H1 (cell line): Measurements from ENCODE around the gene ZNF75A. TPM values are rescaled to one million over a fixed set of nuclear protein-coding genes. Genes with fewer than 3 reads are reported as not detected.
A peak's percentile ranks its signal among the peaks of the same experiment; 100 is the strongest.

ENCODE experiments used
- CHD2 ChIP-seq: IDR thresholded peaks from 2 replicates; pipeline ENCODE4 v1.6.1; 2012; ENCODE audit warnings: low read length, improper control_type of control experiment
- EZH2 ChIP-seq: fragments of 200-600 bp; sonication (generic); IDR thresholded peaks from 2 replicates; pipeline ENCODE4 v1.7.1; 2012; ENCODE audit warnings: low read depth, mild to moderate bottlenecking, moderate library complexity, low read length, inconsistent platforms; ENCODE audit not compliant: severe bottlenecking
- KDM4A ChIP-seq: IDR thresholded peaks from one replicate; pipeline ENCODE4 v1.7.1; 2012; ENCODE audit warnings: low read depth, mild to moderate bottlenecking, moderate library complexity, low read length, inconsistent platforms; ENCODE audit not compliant: severe bottlenecking
- RNF2 ChIP-seq: fragments of 200-900, 300-1000 bp; sonication (generic); IDR thresholded peaks from 2 replicates; pipeline ENCODE4 v1.7.1; 2016; ENCODE audit warnings: borderline replicate concordance, low read depth, mild to moderate bottlenecking, antibody characterized with exemption, low read length; ENCODE audit not compliant: poor library complexity, severe bottlenecking; ENCODE audit errors: missing control alignments
- TAF7 ChIP-seq: optimal IDR thresholded peaks from 2 replicates; pipeline ENCODE3; 2011; ENCODE audit warnings: low read depth, mild to moderate bottlenecking, inconsistent platforms, low read length, moderate library complexity, borderline replicate concordance
- YY1 ChIP-seq: IDR thresholded peaks from 2 replicates; pipeline ENCODE4 v1.6.1; 2011; ENCODE audit warnings: low read depth, mild to moderate bottlenecking, low read length
- polyA plus RNA-seq, 7 experiments: library from polyadenylated mRNA; depleted of rRNA in 3 of 7; stranded (reverse) in 5 of 7; unstranded in 2 of 7; fragments of >200 nt in 5 of 7; fragments of 200-250 nt in 2 of 7; gene quantifications; 1 replicate in 5 of 7; 2 replicates in 1 of 7; 4 replicates in 1 of 7; pipeline versions ENCODE4 v1.2.1 to v1.2.3, GENCODE V29; 2011 to 2013; ENCODE audit warnings: missing spikeins in 2 of 7, mixed read lengths in 2 of 7
- total RNA-seq: library from RNA; stranded (reverse); fragmentation: NEBNext Ultra II Directional; extraction: Animal tissue kit (Norgen Biotek cat#: 25700); gene quantifications from 2 replicates; pipeline ENCODE4 v1.2.1, GENCODE V29; 2021
- TF ChIP-seq, protein P1 (sequence below): IDR thresholded peaks from 2 replicates; pipeline ENCODE4 v1.6.1; 2011; ENCODE audit warnings: low read length, improper control_type of control experiment
- TF ChIP-seq, protein P2 (sequence below): fragments of 300-600 bp; sonication (generic); IDR thresholded peaks from 2 replicates; pipeline ENCODE4 v1.7.1; 2012; ENCODE audit warnings: low read length, moderate library complexity, mild to moderate bottlenecking, inconsistent platforms; ENCODE audit not compliant: insufficient replicate concordance

ZNF75A gene
- total and polyA plus RNA-seq, 2 of the 8 experiments (the other 6 are each of a cell fraction or from before 2014, with no cell fraction given): 9.3 to 30.0 TPM

GRCh38 chr16:3282730-3283542, 22.4 kb upstream of the ZNF75A start, which contains the start of gene ZNF263 (continued):
- TF ChIP-seq CHD2: peak; percentile 69
- peak; percentile 43 for TF ChIP-seq YY1
- TF ChIP-seq, protein P1, sequence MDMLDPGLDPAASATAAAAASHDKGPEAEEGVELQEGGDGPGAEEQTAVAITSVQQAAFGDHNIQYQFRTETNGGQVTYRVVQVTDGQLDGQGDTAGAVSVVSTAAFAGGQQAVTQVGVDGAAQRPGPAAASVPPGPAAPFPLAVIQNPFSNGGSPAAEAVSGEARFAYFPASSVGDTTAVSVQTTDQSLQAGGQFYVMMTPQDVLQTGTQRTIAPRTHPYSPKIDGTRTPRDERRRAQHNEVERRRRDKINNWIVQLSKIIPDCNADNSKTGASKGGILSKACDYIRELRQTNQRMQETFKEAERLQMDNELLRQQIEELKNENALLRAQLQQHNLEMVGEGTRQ: peak; percentile 85
- TF ChIP-seq KDM4A: peak; percentile 49
- TF ChIP-seq EZH2: no peak
- TF ChIP-seq RNF2: no peak
- TF ChIP-seq TAF7: peak; percentile 17
- TF ChIP-seq, protein P2, sequence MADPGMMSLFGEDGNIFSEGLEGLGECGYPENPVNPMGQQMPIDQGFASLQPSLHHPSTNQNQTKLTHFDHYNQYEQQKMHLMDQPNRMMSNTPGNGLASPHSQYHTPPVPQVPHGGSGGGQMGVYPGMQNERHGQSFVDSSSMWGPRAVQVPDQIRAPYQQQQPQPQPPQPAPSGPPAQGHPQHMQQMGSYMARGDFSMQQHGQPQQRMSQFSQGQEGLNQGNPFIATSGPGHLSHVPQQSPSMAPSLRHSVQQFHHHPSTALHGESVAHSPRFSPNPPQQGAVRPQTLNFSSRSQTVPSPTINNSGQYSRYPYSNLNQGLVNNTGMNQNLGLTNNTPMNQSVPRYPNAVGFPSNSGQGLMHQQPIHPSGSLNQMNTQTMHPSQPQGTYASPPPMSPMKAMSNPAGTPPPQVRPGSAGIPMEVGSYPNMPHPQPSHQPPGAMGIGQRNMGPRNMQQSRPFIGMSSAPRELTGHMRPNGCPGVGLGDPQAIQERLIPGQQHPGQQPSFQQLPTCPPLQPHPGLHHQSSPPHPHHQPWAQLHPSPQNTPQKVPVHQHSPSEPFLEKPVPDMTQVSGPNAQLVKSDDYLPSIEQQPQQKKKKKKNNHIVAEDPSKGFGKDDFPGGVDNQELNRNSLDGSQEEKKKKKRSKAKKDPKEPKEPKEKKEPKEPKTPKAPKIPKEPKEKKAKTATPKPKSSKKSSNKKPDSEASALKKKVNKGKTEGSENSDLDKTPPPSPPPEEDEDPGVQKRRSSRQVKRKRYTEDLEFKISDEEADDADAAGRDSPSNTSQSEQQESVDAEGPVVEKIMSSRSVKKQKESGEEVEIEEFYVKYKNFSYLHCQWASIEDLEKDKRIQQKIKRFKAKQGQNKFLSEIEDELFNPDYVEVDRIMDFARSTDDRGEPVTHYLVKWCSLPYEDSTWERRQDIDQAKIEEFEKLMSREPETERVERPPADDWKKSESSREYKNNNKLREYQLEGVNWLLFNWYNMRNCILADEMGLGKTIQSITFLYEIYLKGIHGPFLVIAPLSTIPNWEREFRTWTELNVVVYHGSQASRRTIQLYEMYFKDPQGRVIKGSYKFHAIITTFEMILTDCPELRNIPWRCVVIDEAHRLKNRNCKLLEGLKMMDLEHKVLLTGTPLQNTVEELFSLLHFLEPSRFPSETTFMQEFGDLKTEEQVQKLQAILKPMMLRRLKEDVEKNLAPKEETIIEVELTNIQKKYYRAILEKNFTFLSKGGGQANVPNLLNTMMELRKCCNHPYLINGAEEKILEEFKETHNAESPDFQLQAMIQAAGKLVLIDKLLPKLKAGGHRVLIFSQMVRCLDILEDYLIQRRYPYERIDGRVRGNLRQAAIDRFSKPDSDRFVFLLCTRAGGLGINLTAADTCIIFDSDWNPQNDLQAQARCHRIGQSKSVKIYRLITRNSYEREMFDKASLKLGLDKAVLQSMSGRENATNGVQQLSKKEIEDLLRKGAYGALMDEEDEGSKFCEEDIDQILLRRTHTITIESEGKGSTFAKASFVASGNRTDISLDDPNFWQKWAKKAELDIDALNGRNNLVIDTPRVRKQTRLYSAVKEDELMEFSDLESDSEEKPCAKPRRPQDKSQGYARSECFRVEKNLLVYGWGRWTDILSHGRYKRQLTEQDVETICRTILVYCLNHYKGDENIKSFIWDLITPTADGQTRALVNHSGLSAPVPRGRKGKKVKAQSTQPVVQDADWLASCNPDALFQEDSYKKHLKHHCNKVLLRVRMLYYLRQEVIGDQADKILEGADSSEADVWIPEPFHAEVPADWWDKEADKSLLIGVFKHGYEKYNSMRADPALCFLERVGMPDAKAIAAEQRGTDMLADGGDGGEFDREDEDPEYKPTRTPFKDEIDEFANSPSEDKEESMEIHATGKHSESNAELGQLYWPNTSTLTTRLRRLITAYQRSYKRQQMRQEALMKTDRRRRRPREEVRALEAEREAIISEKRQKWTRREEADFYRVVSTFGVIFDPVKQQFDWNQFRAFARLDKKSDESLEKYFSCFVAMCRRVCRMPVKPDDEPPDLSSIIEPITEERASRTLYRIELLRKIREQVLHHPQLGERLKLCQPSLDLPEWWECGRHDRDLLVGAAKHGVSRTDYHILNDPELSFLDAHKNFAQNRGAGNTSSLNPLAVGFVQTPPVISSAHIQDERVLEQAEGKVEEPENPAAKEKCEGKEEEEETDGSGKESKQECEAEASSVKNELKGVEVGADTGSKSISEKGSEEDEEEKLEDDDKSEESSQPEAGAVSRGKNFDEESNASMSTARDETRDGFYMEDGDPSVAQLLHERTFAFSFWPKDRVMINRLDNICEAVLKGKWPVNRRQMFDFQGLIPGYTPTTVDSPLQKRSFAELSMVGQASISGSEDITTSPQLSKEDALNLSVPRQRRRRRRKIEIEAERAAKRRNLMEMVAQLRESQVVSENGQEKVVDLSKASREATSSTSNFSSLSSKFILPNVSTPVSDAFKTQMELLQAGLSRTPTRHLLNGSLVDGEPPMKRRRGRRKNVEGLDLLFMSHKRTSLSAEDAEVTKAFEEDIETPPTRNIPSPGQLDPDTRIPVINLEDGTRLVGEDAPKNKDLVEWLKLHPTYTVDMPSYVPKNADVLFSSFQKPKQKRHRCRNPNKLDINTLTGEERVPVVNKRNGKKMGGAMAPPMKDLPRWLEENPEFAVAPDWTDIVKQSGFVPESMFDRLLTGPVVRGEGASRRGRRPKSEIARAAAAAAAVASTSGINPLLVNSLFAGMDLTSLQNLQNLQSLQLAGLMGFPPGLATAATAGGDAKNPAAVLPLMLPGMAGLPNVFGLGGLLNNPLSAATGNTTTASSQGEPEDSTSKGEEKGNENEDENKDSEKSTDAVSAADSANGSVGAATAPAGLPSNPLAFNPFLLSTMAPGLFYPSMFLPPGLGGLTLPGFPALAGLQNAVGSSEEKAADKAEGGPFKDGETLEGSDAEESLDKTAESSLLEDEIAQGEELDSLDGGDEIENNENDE: no peak
- TF ChIP-seq, all 59 proteins: peak for 20
